ENCODE results near the gene ARG1.

ARG1 gene

GRCh38 chr6:131587909-131588308 lies 14.9 kb downstream of the ARG1 start:
- no peak for DNase-seq

DNA sequence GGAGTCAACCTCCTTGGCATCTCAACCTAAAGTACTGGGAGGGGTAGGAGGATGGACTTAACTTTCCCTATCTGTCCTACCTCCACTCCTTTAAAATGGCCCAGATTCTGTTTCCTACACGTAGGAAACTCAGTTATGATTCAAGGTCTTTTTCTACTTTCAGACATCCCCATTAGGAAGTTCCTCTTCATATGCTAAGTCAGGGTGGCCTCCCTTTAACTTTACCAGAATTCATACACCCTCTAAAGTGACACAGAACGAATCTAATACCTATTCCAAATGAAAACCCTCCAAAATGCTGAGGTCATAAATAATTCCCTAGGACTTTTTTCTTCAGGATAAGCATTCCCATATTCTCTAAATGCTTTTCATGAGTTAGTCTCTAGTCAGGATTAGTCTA lies 15.6 kb downstream of the ARG1 start:
- no peak for DNase-seq

DNA sequence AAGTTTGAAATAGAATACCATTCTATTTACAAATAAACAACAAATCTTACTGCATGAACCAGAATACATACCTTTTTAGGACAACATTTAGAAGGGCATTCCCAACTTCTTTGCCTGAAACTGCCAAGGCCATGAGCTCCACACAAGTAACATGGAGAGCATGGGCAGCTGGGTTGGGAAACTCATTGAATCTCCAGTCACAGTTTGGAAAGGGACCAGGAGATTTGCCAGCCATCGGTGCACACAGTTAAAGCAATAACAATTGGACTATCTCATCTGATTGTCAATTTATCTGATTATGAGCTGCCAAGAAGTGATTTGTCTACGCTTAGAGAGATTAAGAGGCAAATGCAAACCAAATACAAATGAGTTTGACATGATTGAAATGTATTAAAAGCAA lies 19.9 kb downstream of the ARG1 start:
- no peak for DNase-seq

GRCh38 chr6:131594074-131594473 lies 21.0 kb downstream of the ARG1 start:
- no peak for DNase-seq

DNA sequence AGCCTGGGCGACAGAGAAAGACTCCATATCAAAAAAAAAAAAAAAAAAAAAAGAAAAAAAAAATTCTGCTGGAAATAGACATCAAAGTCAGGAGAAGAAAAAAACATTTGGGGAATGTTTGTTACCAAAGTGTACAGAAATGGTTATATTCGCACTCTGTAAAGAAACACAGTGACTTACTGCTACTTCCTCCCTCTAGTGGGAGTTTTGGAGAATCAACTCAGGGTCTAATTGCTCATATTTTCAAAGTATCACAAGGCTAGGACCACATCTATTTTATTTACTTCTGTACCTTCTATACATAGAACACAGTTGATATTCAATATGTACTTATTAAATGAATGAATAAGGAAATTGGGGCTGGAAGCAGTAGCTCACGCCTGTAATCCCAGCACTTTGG lies 24.4 kb downstream of the ARG1 start:
- DNase-seq = no peak

DNA sequence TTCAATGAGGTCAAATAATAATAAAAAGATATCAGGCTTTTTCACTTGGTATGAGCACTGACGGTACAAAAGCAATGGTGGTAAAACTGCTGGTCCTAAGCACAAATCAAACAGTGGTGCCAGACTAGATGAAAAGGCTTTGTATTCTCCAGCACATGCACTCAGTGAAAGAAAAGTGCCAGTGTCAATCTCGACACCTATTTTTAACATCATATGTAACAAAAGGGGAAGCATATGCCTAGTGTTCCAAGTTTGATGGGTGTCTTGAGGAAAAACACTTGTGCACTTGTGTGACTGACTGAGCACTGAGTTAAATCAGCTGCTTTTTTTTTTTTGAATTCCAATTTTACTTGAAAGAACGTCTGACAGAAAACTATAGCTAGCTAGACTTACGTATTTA lies 27.7 kb downstream of the ARG1 start:
- DNase-seq = no peak

DNA sequence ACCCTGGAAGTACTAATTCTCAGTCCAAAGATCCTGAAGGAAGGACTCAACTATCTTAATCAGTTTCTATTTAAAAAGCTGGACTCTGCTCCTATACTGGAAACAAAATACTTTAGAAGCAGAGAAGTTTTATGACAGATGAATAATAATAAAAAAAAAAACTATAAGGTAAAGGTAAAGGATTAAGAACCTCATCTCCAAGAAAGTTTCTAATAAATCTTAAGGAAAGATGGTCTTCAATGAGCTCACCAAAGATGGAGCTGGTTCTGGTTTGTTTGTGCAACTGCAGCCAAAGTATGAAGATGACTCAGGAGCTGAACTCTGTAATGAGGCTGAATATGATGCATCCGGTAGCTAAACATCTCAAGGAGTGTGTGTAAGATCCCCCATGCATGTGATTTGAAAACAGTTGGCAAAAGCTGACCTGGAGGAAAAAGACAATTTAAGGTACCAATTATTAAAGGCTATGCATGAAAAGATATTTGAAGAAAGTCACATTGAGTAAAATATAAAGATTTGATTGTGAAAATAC lies 29.8 kb downstream of the ARG1 start:
- DNase-seq = no peak

DNA sequence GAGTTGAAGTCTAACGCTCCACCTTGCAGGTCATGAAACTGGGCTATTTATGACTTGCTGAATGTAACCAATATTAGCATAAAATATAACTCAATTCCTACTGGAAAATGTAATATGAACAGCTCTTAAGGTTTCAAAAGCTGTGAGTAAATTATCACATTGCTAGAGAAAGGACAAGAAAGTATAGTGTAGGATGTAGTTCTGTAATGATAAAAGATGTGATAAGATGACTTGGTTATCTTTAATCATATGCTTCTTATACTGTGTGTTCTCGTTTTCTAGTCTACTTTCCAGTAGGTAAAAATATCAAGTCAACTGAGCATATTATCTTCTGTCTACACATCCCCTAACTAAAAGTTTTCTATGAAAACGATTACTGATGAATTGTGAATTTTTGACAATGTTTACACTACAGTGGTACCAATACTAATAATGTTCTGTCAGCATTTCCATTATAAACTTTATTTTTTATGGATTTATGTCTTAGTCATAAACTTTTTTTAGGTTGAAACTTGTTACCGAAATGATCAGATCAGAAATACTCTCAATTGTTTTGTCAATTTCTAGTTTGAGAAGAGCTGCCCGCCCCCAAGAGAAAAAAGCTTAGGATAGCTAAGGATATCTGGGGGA lies 40.4 kb downstream of the ARG1 start:
- DNase-seq = no peak

DNA sequence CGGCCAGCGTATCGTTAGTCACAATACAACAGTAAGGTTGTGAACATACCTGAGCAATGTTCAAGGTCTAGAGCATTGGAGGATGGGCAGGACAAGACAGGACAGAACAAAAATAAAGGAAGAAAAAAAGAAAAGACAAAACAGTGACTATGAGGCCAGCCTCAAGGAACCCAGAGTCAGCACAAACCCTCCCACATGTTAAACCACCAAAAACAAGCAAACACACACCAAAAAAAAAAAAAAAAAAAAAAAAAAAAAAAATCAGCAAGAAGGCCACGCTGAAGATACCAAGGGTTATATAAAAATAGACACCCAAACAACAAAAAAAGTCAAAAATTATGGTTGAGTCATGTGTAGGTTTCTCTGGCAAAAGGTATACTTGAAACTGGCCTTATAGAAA lies 42.2 kb downstream of the ARG1 start:
- DNase-seq = no peak

GRCh38 chr6:131627724-131628682 lies 55.0 kb downstream of the ARG1 start, which contains the start of gene MED23:
MED23 (minus strand) TSS chr6:131628242; CDS start chr6:131628049, 193 bp downstream.
- DNase-seq = peak; percentile 94

GRCh38 chr6:131628726-131629125 lies 55.7 kb downstream of the ARG1 start:
- DNase-seq = no peak

DNA sequence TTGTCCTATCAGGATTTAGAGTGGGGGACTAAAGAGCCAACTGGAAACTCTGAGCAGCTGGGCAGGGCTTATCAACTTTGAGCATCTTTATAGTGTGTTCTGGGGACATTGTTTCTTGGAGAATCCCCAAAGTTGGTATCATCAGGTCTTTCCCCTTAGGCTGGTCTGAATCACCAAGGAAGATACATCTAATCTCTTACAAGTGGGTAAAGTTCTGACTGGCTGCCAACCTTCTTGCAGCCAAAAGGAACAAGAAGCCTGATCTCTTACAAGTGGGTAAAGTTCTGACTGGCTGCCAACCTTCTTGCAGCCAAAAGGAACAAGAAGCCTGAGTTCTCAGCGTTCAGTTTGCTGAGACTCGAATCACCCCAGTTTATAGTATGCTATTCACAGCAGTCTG lies 56.6 kb downstream of the ARG1 start:
- DNase-seq = no peak

DNA sequence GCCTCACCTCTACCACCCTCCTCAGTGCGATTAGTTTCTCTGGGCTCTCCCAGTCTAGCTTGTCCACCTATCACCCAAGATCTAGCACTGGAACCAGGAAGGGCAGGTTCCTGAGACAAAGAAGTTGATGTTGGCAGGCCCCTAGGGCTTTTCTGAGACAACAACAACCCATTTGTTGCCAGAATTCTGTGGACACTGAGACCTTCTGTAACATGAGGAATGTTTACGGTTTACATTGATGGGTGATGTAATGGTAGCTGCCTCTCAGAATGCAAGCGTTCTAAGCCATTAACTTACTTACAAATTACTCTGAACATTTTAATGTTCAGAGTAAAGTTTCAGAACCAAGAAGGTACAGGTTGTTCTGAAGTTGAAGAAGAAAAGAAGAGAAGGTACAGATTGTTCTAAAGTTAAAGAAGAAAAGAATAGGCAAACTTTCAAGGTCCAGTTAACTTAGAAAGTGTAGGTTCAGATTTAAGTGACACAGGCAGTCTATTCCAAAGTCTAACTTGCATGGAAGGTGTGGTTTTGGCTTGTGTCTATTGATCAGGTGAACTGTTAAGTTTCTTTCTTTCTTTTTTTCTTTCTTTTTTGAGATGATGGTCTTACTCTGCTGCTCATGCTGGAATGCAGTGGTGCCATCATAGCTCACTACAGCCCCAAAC lies 58.7 kb downstream of the ARG1 start:
- no peak for DNase-seq

All from NCI-H774 (cell line).